Stimulated activated CD4-positive, alpha-beta T cell treated with anti-CD3 and anti-CD28 coated beads, Interleukin-4, amount 100 ng/mL, for 1 hour (primary cell): ENCODE measurements around the gene NHEJ1.

Experiments
- DNase-seq: peaks from one replicate; pipeline ENCODE4 v3.0.0-alpha.2; 2020

Gene NHEJ1

DNA sequence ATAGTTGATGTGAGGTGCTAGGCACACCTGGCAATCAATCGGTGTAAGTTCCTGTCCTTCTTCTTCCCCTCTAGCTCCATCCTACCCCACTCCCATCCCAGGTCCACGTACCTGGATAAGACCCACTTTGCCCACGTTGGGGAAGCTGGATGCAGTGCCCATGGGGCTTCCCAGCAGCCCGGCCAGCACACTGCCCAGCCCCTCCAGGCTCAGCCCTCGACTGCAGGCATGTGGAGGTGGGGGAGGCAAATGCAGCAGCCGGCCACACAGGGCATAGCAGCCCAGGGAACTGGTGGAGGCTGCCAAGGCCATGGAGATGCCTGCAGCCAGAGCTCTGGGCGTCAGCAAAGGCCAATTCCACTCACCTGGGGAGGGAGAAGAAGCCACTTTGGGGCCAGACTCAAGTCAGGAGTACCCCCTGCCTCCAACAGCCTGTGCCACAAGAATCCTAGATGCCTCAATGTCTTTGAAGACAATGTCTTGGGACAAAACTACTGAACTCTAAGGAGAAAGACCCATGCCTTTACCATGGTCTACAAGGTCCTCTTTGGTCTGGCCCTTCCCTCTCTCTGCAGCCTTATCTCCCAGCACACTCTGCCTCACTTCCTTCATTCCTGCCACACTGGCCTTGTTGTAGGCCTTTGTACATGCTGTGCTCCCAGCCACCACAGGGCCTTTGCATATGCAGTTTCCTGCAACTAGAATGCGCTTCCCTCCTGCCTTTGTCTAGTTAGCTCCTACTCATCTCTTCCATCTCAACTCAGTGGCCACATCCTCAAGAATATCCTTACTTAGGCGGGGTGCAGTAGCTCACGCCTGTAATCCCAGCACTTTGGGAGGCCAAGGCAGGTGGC is 4.7 kb upstream of the NHEJ1 start:
- no peak for DNase-seq

DNA sequence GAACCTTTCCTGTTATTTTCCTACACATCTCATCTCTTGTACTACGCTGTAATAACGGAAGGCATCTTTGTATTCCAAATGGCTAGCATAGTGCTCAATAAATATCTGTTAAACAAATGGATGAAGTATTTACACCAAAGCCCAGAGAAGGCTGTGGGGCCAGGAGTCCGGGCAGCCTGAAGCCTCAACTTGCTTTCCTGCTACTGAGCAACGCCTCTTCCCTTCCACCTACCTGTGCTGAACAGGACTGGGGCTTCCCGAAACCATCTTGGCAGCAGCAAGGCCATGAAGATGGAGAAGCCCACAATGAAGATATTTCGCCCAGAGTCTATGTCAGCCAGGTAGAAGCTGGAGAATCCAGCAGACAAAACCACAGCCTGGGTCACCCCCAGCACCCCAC is 2.5 kb upstream of the NHEJ1 start:
- DNase-seq, result no peak

DNA sequence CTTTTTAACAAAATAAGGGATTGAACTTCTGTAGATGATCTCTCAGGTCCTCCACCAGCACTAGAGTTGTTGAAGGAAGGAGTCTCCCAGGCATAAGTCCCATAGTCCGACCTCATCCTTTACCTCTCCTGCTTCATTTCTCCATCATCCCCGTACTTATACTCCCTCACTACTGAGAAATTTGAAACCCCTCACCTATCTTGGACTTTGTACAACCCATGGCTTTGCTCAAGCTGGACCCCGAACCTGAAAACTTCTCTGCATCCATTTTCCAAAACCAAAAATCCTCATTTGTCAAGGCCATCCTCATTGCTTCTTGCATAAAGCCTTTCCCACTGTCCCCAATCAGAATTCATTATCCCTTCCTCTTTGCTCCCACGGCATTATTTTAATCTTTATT is 482 bp upstream of the NHEJ1 start:
- DNase-seq, result no peak

DNA sequence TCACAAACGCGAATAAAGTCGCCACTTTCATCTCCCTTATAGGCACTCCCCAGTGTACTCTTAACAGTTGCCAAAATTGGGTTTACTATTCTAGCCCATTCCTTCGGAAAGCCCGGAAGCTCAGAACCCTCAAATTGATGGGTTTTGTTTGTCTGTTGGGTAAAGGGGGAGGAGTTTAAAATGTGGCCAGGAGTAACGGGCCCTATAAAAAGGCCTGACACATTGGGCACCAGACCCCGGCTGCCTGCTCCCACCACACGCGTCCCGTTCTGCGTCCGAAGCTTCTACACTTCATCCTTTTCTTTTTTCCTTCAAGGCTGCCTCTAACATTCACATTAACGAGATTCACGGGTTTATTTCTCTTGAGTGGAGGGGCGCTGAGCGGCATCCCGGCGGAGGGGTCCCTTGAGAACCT is 837 bp downstream of the NHEJ1 start:
- DNase-seq, result no peak

DNA sequence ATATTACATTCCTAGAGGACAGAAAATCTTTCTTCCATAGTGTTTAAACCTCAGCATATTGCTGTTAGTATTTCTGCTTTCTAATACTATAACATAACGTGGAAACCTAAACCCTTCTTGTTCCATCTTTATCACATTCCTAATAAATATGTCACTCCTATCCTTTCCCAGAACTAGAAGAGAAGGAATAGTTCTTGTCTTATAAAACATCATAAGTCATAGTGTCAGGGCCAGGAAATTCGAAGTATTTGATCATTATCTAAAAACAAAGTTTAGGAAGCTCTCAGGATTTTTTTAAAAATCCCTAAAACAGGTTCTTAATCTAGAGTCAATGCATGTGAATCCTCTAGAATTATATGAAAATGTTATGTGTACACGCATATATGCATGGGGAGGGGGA is 2.0 kb downstream of the NHEJ1 start:
- DNase-seq, result no peak

DNA sequence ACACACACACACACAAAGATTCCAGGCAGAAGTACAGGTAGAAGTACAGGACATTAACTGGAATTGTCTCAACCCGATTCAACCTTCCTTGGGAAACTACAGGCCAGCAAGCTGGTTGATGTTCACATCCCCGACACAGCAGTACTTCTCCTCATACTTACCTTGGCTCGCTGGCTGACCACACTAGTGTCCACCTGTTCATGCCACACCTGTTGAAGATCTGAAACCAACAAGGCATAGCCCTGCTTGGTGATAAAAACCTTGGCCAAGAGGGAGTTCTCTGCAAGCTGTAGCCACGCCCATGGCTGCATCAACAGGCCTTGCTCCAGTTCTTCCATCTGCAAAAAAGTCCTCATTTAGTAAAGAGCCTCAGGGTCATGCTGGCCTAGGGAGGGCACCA is 2.6 kb downstream of the NHEJ1 start:
- no peak for DNase-seq

DNA sequence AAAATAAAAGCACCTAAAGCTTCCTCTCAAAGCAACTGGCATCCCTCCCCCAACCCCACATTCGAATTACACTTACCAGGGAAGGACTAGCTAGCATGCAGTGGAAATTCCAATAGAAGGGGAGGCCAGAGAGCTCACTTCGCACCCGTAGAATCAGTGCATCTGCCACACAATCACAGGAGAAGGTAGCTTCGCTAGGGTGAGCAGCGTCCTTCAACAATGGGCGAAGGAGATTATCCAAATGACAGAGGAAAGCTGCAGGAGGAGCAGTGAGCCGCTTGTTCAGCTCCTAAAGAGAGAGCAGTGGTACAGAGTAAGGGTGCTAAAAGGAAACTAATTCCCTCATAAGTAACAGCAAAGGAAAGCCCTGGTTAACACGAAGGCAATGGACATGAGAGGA is 3.2 kb downstream of the NHEJ1 start:
- DNase-seq, result no peak

DNA sequence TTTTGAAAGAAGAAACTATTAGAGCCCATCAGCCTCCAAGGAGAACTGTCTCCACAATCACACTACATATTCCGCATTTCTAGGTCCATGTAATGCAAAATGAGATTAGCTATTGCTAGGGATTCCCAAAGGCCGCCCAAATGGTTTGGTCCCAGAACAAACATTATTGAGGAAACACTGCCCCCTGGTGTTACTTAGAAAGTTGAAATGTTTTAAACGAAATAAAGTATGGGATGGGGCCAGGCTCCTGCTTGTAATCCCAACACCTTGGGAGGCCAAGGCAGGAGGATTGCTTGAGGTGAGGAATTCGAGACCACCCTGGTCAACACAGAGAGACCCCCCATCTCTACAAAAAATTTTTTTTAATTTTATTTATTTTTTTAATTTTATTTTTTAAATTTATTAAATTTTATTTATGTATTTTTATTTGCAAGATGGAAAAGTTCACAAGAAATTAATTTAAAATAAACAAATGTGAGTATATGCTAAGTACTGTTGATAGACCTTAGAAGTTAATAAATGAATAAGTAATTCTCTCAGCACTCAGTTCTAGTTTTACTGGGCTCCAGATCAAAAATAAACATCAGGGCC is 5.5 kb downstream of the NHEJ1 start:
- DNase-seq, result no peak

DNA sequence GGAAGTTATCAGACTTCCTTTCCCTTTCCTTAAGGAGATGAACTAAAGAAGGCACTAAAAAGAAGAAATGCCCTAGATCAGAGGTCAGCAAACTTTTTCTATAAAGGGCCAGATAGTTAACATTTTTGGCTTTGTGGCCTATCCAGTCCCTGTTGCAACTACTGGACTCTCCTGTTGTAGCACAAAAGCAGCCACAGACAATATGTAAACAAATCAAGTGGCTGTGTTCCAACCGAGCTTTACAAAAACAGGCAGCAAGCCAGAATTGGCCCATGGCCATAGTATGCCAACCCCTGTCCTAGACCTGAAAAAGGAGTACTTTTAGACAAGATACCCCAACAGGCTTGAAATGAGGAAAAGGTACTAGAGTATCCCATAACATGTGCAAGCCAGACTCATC is 10.9 kb downstream of the NHEJ1 start:
- no peak for DNase-seq

DNA sequence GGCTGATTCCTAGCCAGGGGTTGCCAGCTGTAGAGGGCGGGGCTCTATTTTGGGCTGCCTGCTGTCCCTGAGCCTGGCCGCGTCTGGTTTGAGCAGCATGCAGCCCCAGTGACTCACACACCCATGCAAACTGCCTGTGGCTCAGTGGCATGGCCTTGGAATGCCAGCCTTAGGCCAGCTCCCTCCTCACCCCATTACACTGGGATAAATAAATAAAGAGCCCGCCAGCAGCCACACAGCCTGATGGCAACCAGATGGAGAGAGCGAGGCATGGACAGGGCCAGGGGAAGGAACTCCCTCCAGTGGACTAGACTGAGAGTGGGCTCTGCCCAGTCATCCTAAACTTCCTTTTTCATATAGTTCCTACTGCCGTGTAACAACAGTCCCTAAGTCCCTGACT is 18.3 kb downstream of the NHEJ1 start:
- no peak for DNase-seq

DNA sequence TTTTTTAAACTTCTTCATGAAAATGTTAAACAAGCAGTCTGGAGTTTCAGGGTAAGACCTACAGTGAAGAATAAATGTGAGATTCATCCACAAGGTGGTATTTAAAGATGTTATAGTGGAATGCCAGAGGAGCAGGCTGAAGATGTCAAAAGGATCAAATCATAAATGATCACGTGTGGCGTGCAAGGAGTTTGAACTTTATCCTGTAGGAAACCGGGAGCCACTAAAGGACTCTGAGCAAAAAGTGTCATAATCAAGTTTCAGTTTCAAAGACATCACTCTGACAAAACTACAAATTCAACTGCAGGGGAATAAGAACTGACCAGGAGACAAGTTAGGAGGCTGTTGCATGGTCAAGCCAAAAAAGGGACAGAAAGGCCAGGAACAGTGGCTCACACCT is 19.9 kb downstream of the NHEJ1 start:
- no peak for DNase-seq

DNA sequence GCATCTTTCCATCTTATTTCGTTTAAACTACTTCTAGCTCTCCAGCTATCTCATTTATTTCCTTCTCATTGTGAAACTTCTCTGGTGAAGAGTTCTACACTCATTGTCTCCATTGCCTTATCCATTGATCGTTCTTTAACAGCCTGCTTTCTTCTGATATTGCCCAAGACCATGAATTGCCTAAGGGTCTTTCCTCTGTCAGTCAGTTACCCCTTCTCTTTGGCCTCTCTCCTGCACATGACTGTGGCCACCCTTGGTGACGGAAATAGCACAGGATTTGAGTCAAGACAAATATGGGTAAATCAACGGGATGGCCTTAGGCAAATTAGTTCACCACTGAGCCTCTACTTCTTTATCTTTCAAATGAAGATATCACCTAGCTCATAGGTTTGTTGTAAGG is 26.6 kb downstream of the NHEJ1 start:
- DNase-seq, result no peak

DNA sequence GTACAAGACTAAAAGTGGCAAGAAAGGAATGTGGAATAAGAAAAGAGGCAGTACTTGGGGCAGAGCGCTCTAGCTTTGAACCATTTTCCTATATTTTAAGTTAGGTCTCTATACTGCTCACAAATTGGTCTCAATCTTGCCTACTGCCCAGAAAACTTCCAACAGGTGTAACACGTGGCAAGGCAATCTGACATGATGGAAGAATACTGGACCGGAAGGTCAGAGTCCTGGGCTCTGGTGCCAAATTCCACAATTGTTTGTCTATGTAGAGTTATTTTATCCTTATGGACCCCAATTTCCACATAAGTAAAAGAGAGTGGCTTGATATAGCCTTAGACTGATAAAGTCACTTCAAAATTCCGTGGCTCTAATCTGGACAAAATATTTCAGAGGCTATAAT is 28.9 kb downstream of the NHEJ1 start:
- DNase-seq, result no peak

DNA sequence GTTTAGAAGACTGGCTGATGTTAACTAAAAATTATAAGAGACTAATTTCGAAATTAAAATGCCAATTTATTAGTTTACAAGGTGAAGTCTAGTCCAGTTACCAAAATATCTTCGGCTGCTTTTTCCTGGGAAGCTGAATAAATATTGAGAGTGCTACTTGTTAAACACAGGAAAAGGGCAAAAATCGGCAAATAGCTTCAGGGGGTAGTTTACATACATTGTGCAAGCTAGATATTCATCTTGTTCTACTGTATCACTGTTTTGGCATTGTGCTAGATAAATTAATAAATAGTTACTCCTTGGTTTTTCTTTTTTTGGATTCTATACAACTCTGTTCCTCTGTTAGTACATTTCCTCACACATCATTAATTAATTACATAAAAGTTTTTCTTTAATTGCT is 29.3 kb downstream of the NHEJ1 start:
- no peak for DNase-seq

DNA sequence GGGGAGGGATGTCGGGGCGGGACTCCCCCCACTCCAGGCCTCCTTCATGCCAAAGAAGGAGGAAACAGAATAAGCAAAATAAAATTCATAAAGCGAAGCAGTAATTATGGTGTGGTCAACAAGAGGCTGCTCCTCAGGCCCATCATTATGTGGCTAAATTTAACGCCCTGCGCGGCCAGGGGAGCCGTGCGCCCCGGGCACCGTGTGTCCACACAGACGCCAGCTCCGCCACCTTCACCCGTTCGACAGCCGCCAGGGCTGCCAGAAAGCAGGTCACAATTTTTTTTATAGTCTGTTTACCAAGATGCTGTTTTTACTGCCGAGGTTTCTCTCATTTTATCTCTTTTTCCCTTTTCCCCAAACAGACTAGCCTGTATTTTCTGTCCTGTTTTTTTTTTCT is 31.0 kb downstream of the NHEJ1 start:
- no peak for DNase-seq

DNA sequence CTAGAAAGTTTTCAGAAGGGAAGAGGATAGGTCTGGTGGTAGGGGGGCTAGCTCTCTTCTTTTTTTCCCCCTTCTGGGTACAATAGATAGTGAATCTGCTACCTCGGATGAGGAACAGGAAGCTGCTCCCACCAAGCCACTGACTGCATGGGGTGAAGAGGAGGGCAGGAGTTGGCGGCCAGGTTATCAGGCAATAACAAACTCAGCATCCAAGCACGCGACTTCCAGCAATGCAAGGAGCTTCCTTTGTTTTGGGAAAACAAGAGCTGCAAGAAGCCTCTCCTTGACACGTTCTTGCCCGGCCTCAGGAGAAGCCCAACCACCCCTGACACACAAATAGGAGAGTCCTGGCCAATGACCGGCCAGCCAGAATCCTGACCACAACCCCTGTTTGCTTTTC is 32.2 kb downstream of the NHEJ1 start:
- DNase-seq, result no peak

DNA sequence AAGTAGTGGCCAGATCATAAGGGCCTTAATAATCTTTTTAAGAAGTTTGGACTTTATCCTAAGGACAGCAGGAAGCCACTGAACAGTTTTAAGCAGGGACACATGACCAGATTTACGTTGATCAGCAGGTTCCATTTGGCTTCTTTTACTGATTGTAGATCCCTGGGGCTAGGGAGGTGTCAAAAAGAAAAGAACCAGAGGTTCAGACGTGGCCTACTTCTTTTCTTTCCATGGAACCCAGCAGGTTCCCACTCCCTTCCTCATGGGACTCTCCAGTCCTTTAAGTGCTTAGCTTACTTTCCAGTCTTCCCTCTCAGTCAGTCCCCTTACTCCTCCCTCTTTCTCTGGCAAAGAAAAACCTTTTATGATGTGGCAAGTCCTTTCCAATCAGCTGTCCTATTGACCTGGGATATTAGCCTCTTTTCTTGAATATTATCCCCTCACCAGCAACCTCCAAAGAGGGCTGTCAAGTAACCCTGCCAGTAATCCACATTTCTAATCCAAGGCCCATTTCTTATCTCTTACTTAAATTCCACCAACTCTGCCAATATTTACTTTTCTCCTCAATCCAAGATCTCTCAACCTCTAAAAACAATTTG is 33.5 kb downstream of the NHEJ1 start:
- no peak for DNase-seq

DNA sequence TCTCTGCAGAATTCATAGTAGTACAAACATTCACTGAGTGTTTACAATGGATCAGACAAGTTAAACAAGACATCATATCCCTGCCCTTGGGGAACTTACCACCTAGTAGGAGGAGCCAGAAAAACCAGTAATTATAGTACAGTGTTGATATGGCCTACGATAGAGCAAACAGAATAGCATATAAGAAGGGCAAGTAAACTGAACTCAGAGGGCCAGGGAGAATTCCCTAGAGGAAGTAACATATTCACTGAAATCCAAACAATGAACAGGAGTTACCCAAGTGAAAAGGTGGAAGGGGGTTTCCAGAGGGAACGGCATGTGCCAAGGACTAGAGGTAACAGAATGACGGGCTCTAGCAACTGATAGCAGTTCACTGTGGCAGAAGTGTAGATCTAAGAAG is 34.1 kb downstream of the NHEJ1 start:
- DNase-seq, result no peak

DNA sequence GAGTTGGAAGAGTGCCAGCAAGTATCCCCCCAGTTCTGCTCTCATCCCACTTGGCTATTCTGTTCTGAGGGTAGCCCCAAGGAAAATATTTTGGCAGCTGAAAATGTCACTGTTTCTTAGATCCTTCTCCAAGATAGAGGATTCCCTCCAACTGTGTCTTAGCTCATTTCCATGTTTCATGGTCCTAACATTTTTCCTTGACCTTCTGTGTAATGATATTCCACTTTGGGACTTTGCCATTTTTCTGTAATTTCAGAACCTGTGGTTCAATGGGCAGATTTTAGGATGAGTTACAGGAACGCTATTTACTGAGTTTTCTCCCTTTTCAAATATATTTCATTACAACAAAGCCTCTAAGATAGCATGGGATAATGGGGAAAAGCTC is 34.7 kb downstream of the NHEJ1 start:
- no peak for DNase-seq

DNA sequence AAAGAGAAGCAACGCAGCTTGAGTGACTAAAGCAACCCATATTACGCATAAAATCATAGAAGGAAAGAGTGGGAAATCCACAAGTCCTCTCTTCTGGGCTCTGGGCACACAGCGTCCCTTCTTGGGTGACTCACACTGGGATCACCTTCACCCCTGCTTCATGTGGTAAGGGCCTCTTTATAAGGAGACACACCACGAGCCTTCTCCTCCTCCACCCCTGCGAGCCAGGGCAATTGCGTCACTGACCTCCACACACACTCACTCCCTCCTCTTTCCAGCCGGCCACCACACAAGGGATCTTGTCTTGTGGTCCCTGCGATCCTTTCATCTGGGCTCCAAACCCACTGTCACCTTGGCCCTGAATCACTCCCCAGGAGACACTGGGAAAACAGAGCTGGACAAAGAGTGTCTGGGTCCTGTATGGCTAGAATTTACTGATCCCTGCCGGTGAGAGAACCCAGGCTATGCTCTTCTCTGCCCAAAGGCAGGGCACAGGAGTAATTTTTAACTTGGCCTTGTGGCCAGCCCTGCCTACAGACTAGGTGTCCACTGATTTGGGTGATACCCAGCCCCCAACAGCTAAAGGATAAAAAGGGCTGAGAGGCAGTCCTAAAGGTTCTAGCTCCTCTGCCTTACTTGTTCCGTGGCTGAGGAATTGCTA is 35.3 kb downstream of the NHEJ1 start:
- DNase-seq, result no peak

DNA sequence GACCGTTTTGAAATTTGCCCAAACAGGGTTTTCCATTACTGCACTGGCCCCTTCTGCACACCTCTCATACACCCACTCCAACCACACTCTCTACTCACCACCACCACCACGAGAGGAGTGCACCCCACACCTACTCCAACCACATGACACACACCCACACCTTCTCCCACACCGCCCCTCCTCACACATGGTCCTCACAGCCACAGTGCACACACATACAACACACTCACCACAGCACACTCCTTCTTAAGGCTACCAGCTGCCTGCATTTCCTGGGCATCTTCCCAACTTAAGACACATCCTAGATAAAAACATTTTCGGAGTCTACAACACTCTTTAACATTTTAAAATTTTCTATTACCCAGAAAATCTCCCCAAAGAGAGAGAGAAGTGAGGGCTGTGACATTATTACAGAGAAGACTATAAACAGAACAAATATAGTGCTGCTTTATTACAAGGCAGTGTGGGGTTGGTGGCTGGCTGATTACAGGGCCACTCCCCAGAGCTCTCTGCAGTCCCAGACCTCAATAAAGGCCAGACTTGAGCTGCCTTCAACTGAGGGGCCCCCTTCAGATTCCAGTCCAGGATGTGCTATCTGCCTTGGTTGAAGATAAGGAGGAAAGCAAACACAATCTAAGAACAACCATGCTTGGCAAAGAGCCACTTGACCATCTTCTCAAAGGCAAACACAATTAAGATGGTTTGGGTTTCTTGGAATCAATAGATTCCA is 36.1 kb downstream of the NHEJ1 start:
- no peak for DNase-seq

DNA sequence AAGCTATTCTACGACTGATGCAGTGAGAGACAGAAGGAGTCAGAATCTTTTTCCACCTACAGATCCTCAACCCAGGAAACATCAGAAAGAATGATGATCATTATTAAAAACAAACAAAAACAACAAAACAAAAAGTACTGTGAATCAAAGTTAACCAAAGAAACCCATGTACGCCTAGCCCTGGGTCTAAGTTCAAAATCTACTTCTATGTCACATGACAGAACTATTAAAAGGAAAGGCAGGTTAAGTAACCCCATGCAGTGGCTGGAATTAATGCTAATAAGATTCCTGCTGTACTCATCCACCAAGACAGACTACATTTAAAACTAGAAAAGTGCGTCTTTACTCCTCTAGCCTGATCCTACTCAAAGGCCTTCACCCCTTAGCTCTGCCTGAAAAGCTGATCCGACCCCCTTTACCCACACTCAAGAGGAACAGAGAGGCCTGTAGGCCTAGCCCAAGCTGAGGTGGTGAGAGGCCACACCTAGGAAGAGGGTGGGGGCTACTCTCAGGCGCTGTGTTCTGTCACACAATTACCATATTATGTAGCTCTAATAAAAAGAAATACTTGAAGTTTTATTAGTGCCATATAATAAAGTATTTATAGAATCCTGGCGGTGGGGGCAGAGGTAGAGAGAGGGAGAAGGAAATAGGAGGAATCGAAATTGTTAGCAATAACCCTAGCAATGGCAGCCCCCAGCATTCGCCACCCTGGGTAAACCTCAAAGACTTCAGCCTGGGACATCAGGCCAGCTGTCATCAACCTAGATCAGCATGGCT is 37.1 kb downstream of the NHEJ1 start:
- no peak for DNase-seq
